CD4-positive, alpha-beta memory T cell (primary cell): ENCODE measurements around the gene PHAF1. TPM values are rescaled to one million over a fixed set of nuclear protein-coding genes. Genes with fewer than 3 reads are reported as not detected.

Experiments used
- CTCF ChIA-PET: fragments of 350-600 bp; sonication (Branson Sonifier 250); formaldehyde crosslinking; loops from one replicate; lab custom pipeline; 2021; ENCODE audit warnings: inconsistent platforms; ENCODE audit not compliant: partially characterized antibody; lab: Charles Lee
- POLR2A ChIA-PET: fragments of 350-600 bp; sonication (Branson Sonifier 250); formaldehyde crosslinking; loops from one replicate; lab custom pipeline; 2021; ENCODE audit not compliant: partially characterized antibody; lab: Charles Lee
- DNase-seq, 5 donors: peaks; one replicate each; pipeline versions ENCODE4 v3.0.0 to v3.0.0-alpha.2; 2020 to 2022; ENCODE audit warnings: mixed read lengths in 1 of 5
- H3K27ac ChIP-seq: one replicate; pipeline ENCODE4 v1.7.0; 2013; ENCODE audit warnings: low read depth, low read length
- H3K27me3 ChIP-seq: 2 replicates; pipeline ENCODE4 v1.7.0; 2013; ENCODE audit warnings: mild to moderate bottlenecking, low read length, moderate library complexity; ENCODE audit not compliant: insufficient read depth
- H3K36me3 ChIP-seq: 2 replicates; pipeline ENCODE4 v1.7.0; 2013; ENCODE audit warnings: mild to moderate bottlenecking, low read length, moderate library complexity; ENCODE audit not compliant: insufficient read depth
- H3K4me1 ChIP-seq: 2 replicates; pipeline ENCODE4 v1.7.0; 2013; ENCODE audit warnings: mild to moderate bottlenecking, low read length, moderate library complexity; ENCODE audit not compliant: insufficient read depth
- H3K4me3 ChIP-seq, 2 donors: one replicate each; pipeline ENCODE4 v1.7.0; 2013; ENCODE audit warnings: low read length in 2 of 2, mild to moderate bottlenecking in 1 of 2
- H3K9me3 ChIP-seq, 2 donors: one replicate each; pipeline ENCODE4 v1.7.0; 2013; ENCODE audit warnings: low read length in 2 of 2, control low read depth in 1 of 2; ENCODE audit not compliant: control insufficient read depth in 1 of 2
- H3K27ac Mint-ChIP-seq, 7 donors: one replicate each; pipeline ENCODE4 v1.8.0; 2020 to 2021; ENCODE audit warnings: mixed read lengths in 7 of 7, mild to moderate bottlenecking in 6 of 7, inconsistent platforms in 3 of 7, moderate library complexity in 3 of 7
- H3K27me3 Mint-ChIP-seq, 2 donors: one replicate each; pipeline ENCODE4 v1.8.0; 2020 to 2021; ENCODE audit warnings: mixed read lengths in 2 of 2
- H3K36me3 Mint-ChIP-seq, 2 donors: one replicate each; pipeline ENCODE4 v1.8.0; 2020 to 2021; ENCODE audit warnings: mixed read lengths in 2 of 2, inconsistent platforms in 1 of 2, mild to moderate bottlenecking in 1 of 2
- H3K4me1 Mint-ChIP-seq, 4 donors: one replicate each; pipeline ENCODE4 v1.8.0; 2020 to 2021; ENCODE audit warnings: mixed read lengths in 4 of 4, mild to moderate bottlenecking in 1 of 4
- H3K4me3 Mint-ChIP-seq, 8 donors: one replicate each; pipeline ENCODE4 v1.8.0; 2020 to 2021; ENCODE audit warnings: mixed read lengths in 8 of 8, mild to moderate bottlenecking in 7 of 8, moderate library complexity in 6 of 8, inconsistent platforms in 3 of 8
- H3K9me3 Mint-ChIP-seq, 8 donors: one replicate each; pipeline ENCODE4 v1.8.0; 2020 to 2021; ENCODE audit warnings: mixed read lengths in 8 of 8, mild to moderate bottlenecking in 5 of 8, inconsistent platforms in 3 of 8, moderate library complexity in 1 of 8
- intact Hi-C: fragments of 100-400 bp; cut with micrococcal nuclease; formaldehyde crosslinking; loops from one replicate; pipeline ENCODE4 v1.15.1; 2023
- polyA plus RNA-seq, 2 donors: library from polyadenylated mRNA; unstranded; fragments of 300-500 nt; fragmentation: Illumina TruSeq; gene quantifications; one replicate each; pipeline ENCODE4 v1.2.3, GENCODE V29; 2021
- total RNA-seq, 2 experiments: library from RNA; stranded (reverse); gene quantifications; one replicate each; pipeline ENCODE4 v1.2.3, GENCODE V29; 2021

The PHAF1 gene
- total and polyA plus RNA-seq, 4 experiments from 2014 or later = 7.5 to 22.7 (median 19.2) TPM

- no peaks in the 10 kb centered on the region for H3K9me3 ChIP-seq
- peaks cover 47 to 76% (median 57%) of the 10 kb centered on the region in 4 donors for H3K4me1 Mint-ChIP-seq
- ChIA-PET POLR2A (interaction anchor here (0.7 to 7.2 kb wide), 35 partner anchors 8 to 326 kb away, joined by 3 to 174 read pairs (median 4); partner anchors contain the start of genes ATP6V0D1, CBFB, CIAO2B and E2F4), CTCF (interaction anchor here (0.7 to 13.4 kb wide), 42 partner anchors 9 to 326 kb away, joined by 3 to 187 read pairs (median 4); partner anchors contain the start of genes ATP6V0D1, HSF4, MATCAP1 and PHAF1)
- H3K36me3 Mint-ChIP-seq = peaks cover 4 to 8% of the 10 kb centered on the region in 2 donors
- H3K27ac ChIP-seq = no peak overlapping the region
- H3K36me3 ChIP-seq = no peaks in the 10 kb centered on the region
- peak overlapping the region in 1 of 2 donors; percentile 40 for H3K4me3 ChIP-seq
- DNase-seq = no peak
- peak overlapping the region; percentile 61 to 86 (median 78) for H3K4me3 Mint-ChIP-seq
- intact Hi-C loops = loop anchor here (1.0 kb wide), 3 partner anchors 31 to 177 kb away; no protein-coding TSS in a partner anchor
- peak overlapping the region in 3 of 7 donors; percentile 69 to 94 (median 90) for H3K27ac Mint-ChIP-seq
- H3K9me3 Mint-ChIP-seq = no peaks in the 10 kb centered on the region
- H3K27me3 Mint-ChIP-seq = no peaks in the 10 kb centered on the region
- peaks cover 63% of the 10 kb centered on the region for H3K4me1 ChIP-seq
- H3K27me3 ChIP-seq = no peaks in the 10 kb centered on the region
Observed at GRCh38 chr16:67154578-67155294, 45.0 kb downstream of the PHAF1 start.

DNA sequence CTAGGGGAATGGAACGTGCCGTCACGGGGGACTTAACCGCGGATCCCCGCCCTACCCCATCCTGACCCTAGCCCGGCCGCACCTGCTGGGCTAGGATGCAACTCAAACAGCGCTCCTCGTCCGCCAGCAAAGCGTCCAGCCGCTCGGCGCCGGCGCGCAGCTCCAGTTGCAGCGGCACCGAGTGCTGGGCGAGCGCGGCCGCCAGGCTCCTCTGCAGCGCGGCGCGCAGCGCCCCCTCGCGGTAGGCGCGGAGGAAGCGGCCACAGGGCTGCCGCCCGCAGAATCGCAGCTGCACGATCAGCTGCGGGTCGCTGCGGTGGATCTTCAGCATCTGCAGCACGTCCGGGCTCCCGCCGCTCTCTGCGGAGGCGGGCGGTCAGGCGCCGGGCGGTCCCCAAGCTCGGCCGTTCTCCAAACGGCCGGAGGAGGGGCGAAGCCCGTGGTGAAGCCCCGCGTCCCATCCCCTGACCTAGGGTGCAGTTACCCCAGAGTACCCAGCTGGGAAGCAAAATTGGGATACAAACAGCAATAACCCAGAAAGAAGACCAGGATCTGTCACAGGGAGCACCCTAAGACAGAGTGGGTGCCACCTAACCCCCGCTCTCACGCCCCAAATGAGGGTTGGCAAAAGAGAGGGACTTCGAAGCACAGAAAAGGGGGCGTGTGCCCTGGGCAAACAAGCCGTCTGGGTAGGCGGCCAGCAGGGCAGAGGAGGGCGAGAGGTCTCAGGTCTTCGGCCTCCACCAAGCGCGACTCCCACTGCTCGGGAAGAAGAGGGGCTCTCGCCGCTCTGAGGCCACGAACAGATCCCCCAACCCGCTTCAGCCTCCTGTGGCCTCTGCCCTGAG is 45.8 kb downstream of the PHAF1 start:
- intact Hi-C loops = loop anchor here (1.0 kb wide), 3 partner anchors 30 to 178 kb away; no protein-coding TSS in a partner anchor
- Mint-ChIP-seq H3K4me1 (peaks cover 47 to 83% (median 59%) of the 10 kb centered on the region in 4 donors), H3K9me3 (no peaks in the 10 kb centered on the region), H3K36me3 (peaks cover 4 to 12% of the 10 kb centered on the region in 2 donors), H3K27me3 (no peaks in the 10 kb centered on the region), H3K27ac (peak overlapping the region in 6 of 7 donors; percentile 69 to 100 (median 98)), H3K4me3 (peak overlapping the region; percentile 61 to 96 (median 81))
- no peaks in the 10 kb centered on the region for H3K36me3 ChIP-seq
- no peaks in the 10 kb centered on the region for H3K27me3 ChIP-seq
- H3K4me3 ChIP-seq = peak overlapping the region in 1 of 2 donors; percentile 40
- peak overlapping the region; percentile 97 for H3K27ac ChIP-seq
- POLR2A ChIA-PET = interaction anchor here (0.6 to 7.2 kb wide), 35 partner anchors 7 to 325 kb away, joined by 3 to 174 read pairs (median 4); partner anchors contain the start of genes ATP6V0D1, CBFB, CIAO2B and E2F4
- no peaks in the 10 kb centered on the region for H3K9me3 ChIP-seq
- CTCF ChIA-PET = interaction anchor here (0.7 to 13.4 kb wide), 41 partner anchors 8 to 326 kb away, joined by 3 to 187 read pairs (median 4); partner anchors contain the start of genes ATP6V0D1, HSF4, MATCAP1 and PHAF1
- H3K4me1 ChIP-seq = peaks cover 63% of the 10 kb centered on the region
- peak; percentile 67 to 83 (median 79) for DNase-seq

- Mint-ChIP-seq H3K36me3 (peaks cover 4 to 18% of the 10 kb centered on the region in 2 donors), H3K27ac (peak overlapping the region; percentile 94 to 100 (median 99)), H3K27me3 (peaks cover 2 to 3% of the 10 kb centered on the region in 2 donors), H3K4me3 (peak overlapping the region; percentile 36 to 96 (median 81)), H3K9me3 (no peaks in the 10 kb centered on the region), H3K4me1 (peaks cover 46 to 86% (median 59%) of the 10 kb centered on the region in 4 donors)
- Histone ChIP-seq H3K36me3 (no peaks in the 10 kb centered on the region), H3K4me3 (peak overlapping the region in 1 of 2 donors; percentile 40), H3K4me1 (peaks cover 65% of the 10 kb centered on the region), H3K9me3 (no peaks in the 10 kb centered on the region), H3K27ac (peak overlapping the region; percentile 97), H3K27me3 (no peaks in the 10 kb centered on the region)
- intact Hi-C loops = no loop called here
- no peak for DNase-seq
- ChIA-PET CTCF (interaction anchor here (1.0 to 13.4 kb wide), 14 partner anchors 11 to 203 kb away, joined by 3 to 187 read pairs (median 23); partner anchors contain the start of genes E2F4, MATCAP1 and NOL3), POLR2A (interaction anchor here (1.2 to 13.1 kb wide), 15 partner anchors 7 to 325 kb away, joined by 3 to 320 read pairs (median 27); partner anchors contain the start of genes ATP6V0D1, CBFB, E2F4 and EXOC3L1)
Observed at GRCh38 chr16:67156143-67156844, 46.6 kb downstream of the PHAF1 start.

GRCh38 chr16:67157106-67157748 is 47.5 kb downstream of the PHAF1 start:
- ChIA-PET CTCF (interaction anchor here (0.7 to 13.4 kb wide), 16 partner anchors 12 to 204 kb away, joined by 3 to 187 read pairs (median 4); partner anchors contain the start of genes E2F4, MATCAP1 and NOL3), POLR2A (interaction anchor here (0.9 to 13.1 kb wide), 15 partner anchors 8 to 205 kb away, joined by 3 to 320 read pairs (median 8); partner anchors contain the start of genes CBFB, FHOD1, MATCAP1 and NOL3)
- peak overlapping the region; percentile 77 to 96 (median 94) for H3K4me3 Mint-ChIP-seq
- no peaks in the 10 kb centered on the region for H3K9me3 Mint-ChIP-seq
- DNase-seq = no peak
- H3K36me3 Mint-ChIP-seq = peaks cover 4 to 18% of the 10 kb centered on the region in 2 donors
- peak overlapping the region; percentile 97 for H3K27ac ChIP-seq
- H3K36me3 ChIP-seq = no peaks in the 10 kb centered on the region
- peak overlapping the region; percentile 94 to 100 (median 99) for H3K27ac Mint-ChIP-seq
- H3K27me3 Mint-ChIP-seq = peaks cover 2 to 3% of the 10 kb centered on the region in 2 donors
- intact Hi-C loops = no loop called here
- peak overlapping the region in 1 of 2 donors; percentile 95 for H3K4me3 ChIP-seq
- H3K9me3 ChIP-seq = no peaks in the 10 kb centered on the region
- no peaks in the 10 kb centered on the region for H3K27me3 ChIP-seq
- H3K4me1 ChIP-seq = peaks cover 69% of the 10 kb centered on the region
- peaks cover 45 to 84% (median 58%) of the 10 kb centered on the region in 4 donors for H3K4me1 Mint-ChIP-seq

DNA sequence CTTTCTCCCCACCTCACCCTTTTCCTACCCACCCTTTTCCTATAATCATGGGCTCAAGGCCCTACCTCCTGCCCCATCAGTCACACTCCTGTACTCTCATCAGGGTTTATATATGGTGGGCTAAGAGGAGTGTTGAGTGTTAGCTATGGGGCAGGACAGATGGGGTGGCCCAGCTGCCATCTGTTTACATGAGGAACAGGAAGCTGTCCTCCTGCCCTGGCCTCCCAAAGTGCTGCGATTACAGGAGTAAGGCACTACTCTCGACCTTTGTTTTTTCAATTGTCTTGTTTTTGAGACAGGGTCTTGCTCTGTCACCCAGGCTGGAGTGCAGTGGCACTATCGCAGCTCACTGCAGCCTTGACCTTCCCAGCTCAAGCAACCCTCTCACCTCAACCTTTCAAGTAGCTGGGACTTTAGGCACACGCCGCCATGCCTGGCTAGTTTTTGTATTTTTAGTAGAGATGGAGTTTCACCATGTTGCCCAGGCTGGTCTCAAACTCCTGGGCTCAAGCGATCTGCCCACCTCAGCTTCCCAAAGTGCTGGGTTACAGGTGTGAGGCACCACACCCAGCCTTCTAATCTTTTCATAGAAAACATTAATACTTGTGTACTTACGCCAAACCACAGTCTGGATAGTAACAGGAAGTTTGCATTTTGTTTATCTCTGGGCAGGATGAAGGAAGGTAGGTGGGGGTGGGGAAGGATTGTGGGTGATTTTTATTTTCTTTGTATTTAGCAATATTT is 48.3 kb downstream of the PHAF1 start:
- intact Hi-C loops = loop anchor here (2.0 kb wide), 1 partner anchor 49 kb away; the partner anchor contains the start of gene PHAF1
- peak overlapping the region; percentile 97 for H3K27ac ChIP-seq
- H3K27ac Mint-ChIP-seq = peak overlapping the region; percentile 94 to 100 (median 99)
- DNase-seq = peak in 4 of 5 donors; percentile 50 to 70 (median 64)
- H3K9me3 Mint-ChIP-seq = no peaks in the 10 kb centered on the region
- H3K4me3 Mint-ChIP-seq = peak overlapping the region; percentile 92 to 96 (median 94)
- ChIA-PET CTCF (interaction anchor here (0.7 to 13.4 kb wide), 16 partner anchors 11 to 205 kb away, joined by 3 to 187 read pairs (median 4); partner anchors contain the start of genes E2F4, MATCAP1 and NOL3), POLR2A (interaction anchor here (0.6 to 13.1 kb wide), 24 partner anchors 6 to 918 kb away, joined by 3 to 320 read pairs (median 8); partner anchors contain the start of genes B3GNT9, CBFB, CIAO2B and E2F4)
- H3K36me3 ChIP-seq = no peaks in the 10 kb centered on the region
- H3K4me1 ChIP-seq = peaks cover 74% of the 10 kb centered on the region
- peaks cover 4 to 18% of the 10 kb centered on the region in 2 donors for H3K36me3 Mint-ChIP-seq
- H3K4me1 Mint-ChIP-seq = peaks cover 42 to 81% (median 56%) of the 10 kb centered on the region in 4 donors
- H3K4me3 ChIP-seq = peak overlapping the region; percentile 64 to 95
- peaks cover 3% of the 10 kb centered on the region in 2 donors for H3K27me3 Mint-ChIP-seq
- no peaks in the 10 kb centered on the region for H3K9me3 ChIP-seq
- peaks cover 7% of the 10 kb centered on the region for H3K27me3 ChIP-seq
